Osteoblast (primary cell): Measurements from ENCODE around the gene MAP3K14. TPM values are rescaled to one million over a fixed set of nuclear protein-coding genes. Genes with fewer than 3 reads are reported as not detected.

Source experiments
- DNase-seq: peaks from one replicate; pipeline ENCODE4 v3.0.0; 2011; ENCODE audit warnings: low spot score, mixed read lengths; ENCODE audit not compliant: insufficient read length; ENCODE audit errors: missing footprints
- H2AFZ ChIP-seq: 2 replicates; pipeline ENCODE4 v1.6.0; 2011; ENCODE audit warnings: mild to moderate bottlenecking, low read length
- H3K27ac ChIP-seq: 2 replicates; pipeline ENCODE4 v1.5.1; 2011; ENCODE audit warnings: mild to moderate bottlenecking, low read depth, low read length, moderate library complexity
- H3K27me3 ChIP-seq: 2 replicates; pipeline ENCODE4 v1.6.0; 2012; ENCODE audit warnings: mild to moderate bottlenecking, control low read depth, inconsistent platforms, low read length, moderate library complexity; ENCODE audit not compliant: insufficient read depth
- H3K36me3 ChIP-seq: 2 replicates; pipeline ENCODE4 v1.5.1; 2011; ENCODE audit warnings: mild to moderate bottlenecking, low read length, control low read depth, moderate library complexity; ENCODE audit not compliant: insufficient read depth
- H3K4me1 ChIP-seq: 2 replicates; pipeline ENCODE4 v1.5.1; 2011; ENCODE audit warnings: mild to moderate bottlenecking, low read length, control low read depth, moderate library complexity; ENCODE audit not compliant: insufficient read depth
- H3K4me2 ChIP-seq: 2 replicates; pipeline ENCODE4 v1.6.0; 2011; ENCODE audit warnings: mild to moderate bottlenecking, low read length; ENCODE audit not compliant: insufficient read depth
- H3K4me3 ChIP-seq: fragments of 200-600 bp; sonication (generic); 3 replicates; pipeline ENCODE4 v1.5.1; 2012; ENCODE audit warnings: mild to moderate bottlenecking, low read length, inconsistent platforms; ENCODE audit not compliant: insufficient read depth
- H3K79me2 ChIP-seq: 2 replicates; pipeline ENCODE4 v1.6.0; 2012; ENCODE audit warnings: mild to moderate bottlenecking, low read length, control low read depth, inconsistent platforms; ENCODE audit not compliant: insufficient read depth
- H3K9me3 ChIP-seq: 2 replicates; pipeline ENCODE4 v1.5.1; 2011; ENCODE audit warnings: low read depth, low read length, control low read depth
- H4K20me1 ChIP-seq: 2 replicates; pipeline ENCODE4 v1.6.0; 2012; ENCODE audit warnings: mild to moderate bottlenecking, low read length, control low read depth; ENCODE audit not compliant: insufficient read depth
- total RNA-seq: library from RNA; depleted of rRNA; stranded (reverse); fragments of >200 nt; gene quantifications from 2 replicates; pipeline ENCODE4 v1.2.3, GENCODE V29; 2012
- TF ChIP-seq, protein P1 (sequence below): IDR thresholded peaks from 2 replicates; pipeline ENCODE4 v1.5.1; 2011; ENCODE audit warnings: mild to moderate bottlenecking, low read depth, low read length, moderate library complexity; ENCODE audit errors: extremely low read depth

Gene MAP3K14
- total RNA-seq, 1 donor, result 3.6 TPM

DNA sequence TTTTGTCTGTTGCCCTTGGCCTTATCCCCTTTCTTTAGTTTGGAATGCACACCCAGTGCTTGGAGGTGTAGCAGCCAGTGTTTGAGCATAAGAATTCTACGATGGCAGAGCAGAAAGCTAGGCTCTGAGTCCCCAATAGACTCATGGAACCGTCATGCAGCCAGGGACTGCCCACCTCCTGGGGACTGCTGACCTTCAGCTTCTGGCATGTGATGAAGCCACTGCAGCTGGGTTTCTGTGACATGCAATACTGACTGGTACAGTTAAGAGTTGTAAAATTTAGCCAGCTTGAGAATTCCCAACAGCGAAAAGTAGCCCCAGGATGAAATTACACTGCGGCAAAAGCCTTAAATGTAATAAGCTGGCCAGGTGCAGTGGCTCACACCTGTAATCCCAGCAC, 9.0 kb upstream of the MAP3K14 start:
- H4K20me1 ChIP-seq, result no peaks in the 10 kb centered on the region
- DNase-seq, result no peak
- peaks cover 23% of the 10 kb centered on the region for H3K4me1 ChIP-seq
- H3K9me3 ChIP-seq, result no peaks in the 10 kb centered on the region
- H3K4me3 ChIP-seq, result no peak overlapping the region
- H2AFZ ChIP-seq, result no peak overlapping the region
- TF ChIP-seq, protein P1, sequence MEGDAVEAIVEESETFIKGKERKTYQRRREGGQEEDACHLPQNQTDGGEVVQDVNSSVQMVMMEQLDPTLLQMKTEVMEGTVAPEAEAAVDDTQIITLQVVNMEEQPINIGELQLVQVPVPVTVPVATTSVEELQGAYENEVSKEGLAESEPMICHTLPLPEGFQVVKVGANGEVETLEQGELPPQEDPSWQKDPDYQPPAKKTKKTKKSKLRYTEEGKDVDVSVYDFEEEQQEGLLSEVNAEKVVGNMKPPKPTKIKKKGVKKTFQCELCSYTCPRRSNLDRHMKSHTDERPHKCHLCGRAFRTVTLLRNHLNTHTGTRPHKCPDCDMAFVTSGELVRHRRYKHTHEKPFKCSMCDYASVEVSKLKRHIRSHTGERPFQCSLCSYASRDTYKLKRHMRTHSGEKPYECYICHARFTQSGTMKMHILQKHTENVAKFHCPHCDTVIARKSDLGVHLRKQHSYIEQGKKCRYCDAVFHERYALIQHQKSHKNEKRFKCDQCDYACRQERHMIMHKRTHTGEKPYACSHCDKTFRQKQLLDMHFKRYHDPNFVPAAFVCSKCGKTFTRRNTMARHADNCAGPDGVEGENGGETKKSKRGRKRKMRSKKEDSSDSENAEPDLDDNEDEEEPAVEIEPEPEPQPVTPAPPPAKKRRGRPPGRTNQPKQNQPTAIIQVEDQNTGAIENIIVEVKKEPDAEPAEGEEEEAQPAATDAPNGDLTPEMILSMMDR, result no peak
- no peak overlapping the region for H3K4me2 ChIP-seq
- no peaks in the 10 kb centered on the region for H3K79me2 ChIP-seq
- no peaks in the 10 kb centered on the region for H3K27me3 ChIP-seq
- H3K36me3 ChIP-seq, result no peaks in the 10 kb centered on the region
- H3K27ac ChIP-seq, result no peak overlapping the region

DNA sequence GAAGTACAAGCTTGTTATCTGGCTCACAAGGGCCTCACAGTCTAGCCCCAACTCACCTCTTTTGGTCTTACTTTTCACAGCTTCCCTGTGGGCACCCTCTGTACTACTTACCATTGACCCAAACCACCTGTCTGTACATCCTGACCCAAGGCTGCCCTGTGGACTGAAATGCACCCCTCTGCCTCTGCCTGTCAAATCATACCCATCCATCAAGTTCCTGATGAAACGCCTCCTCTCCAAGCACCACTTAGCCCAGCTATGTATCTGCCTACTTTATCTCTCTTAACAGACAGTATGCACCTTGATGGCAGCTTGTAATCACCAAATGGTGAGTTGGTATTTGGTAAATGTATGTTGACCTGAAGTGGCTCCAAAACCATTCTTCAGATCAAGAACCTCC, 7.5 kb upstream of the MAP3K14 start:
- no peaks in the 10 kb centered on the region for H3K27me3 ChIP-seq
- no peaks in the 10 kb centered on the region for H3K79me2 ChIP-seq
- no peaks in the 10 kb centered on the region for H3K36me3 ChIP-seq
- DNase-seq, result no peak
- no peak overlapping the region for H2AFZ ChIP-seq
- peaks cover 33% of the 10 kb centered on the region for H3K4me1 ChIP-seq
- H3K9me3 ChIP-seq, result no peaks in the 10 kb centered on the region
- H3K4me3 ChIP-seq, result no peak overlapping the region
- TF ChIP-seq, protein P1, result no peak
- H3K4me2 ChIP-seq, result no peak overlapping the region
- no peak overlapping the region for H3K27ac ChIP-seq
- H4K20me1 ChIP-seq, result peaks cover 3% of the 10 kb centered on the region

DNA sequence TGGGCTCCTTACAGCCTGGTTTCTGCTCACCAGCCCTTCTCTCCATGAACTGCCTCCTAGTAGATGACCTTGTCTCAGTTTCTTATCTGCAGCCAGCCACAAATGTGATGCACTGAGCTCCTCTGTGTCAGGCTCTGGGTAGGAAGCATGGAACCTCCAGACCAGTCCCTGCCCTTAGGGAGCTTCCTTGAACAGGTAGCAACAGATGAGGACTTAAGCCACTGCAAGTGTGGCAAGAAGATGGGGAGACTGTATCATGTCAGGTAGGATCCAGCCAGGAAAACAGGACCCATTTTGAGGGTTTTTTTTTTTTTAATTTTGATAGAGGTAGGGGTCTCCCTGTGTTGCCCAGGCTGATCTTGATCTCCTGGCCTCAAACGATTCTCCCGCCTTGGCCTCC, 5.3 kb upstream of the MAP3K14 start:
- H4K20me1 ChIP-seq, result peaks cover 3% of the 10 kb centered on the region
- TF ChIP-seq, protein P1, result no peak
- peaks cover 53% of the 10 kb centered on the region for H3K4me1 ChIP-seq
- no peak for DNase-seq
- H3K9me3 ChIP-seq, result no peaks in the 10 kb centered on the region
- no peak overlapping the region for H3K4me3 ChIP-seq
- H3K4me2 ChIP-seq, result no peak overlapping the region
- no peaks in the 10 kb centered on the region for H3K79me2 ChIP-seq
- no peak overlapping the region for H3K27ac ChIP-seq
- H3K36me3 ChIP-seq, result no peaks in the 10 kb centered on the region
- no peaks in the 10 kb centered on the region for H3K27me3 ChIP-seq
- H2AFZ ChIP-seq, result no peak overlapping the region

DNA sequence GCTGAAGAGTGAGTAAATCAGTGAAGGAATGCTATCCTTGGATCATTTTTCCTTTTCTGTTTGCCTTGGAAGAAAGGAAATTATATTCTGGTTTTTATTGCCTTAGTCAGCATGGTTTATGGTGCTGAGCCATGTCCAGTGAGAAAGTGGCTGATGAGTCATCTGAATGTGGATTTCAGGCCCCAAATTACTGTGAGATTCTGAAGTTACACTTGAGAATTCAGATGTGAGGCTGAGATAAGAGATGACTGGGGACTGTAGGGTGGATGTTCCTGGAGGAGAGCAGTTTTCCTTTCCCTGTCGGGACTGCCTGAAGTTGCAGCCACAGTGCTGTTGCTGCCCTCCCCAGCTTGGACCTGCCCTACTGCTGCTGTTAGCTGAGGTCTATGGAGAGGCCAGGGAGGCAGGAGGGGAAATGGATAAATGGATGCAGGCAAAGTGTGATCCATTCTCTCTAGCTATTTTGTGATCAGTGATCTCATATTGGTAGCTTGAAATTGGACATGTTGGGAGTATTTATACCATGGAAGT, 4.2 kb upstream of the MAP3K14 start:
- peaks cover 5% of the 10 kb centered on the region for H3K79me2 ChIP-seq
- H3K27ac ChIP-seq, result peak overlapping the region; percentile 93
- H4K20me1 ChIP-seq, result peaks cover 6% of the 10 kb centered on the region
- peak overlapping the region; percentile 65 for H3K4me2 ChIP-seq
- H3K9me3 ChIP-seq, result no peaks in the 10 kb centered on the region
- no peaks in the 10 kb centered on the region for H3K27me3 ChIP-seq
- DNase-seq, result peak; percentile 94
- no peaks in the 10 kb centered on the region for H3K36me3 ChIP-seq
- H3K4me3 ChIP-seq, result peak overlapping the region; percentile 12
- peaks cover 54% of the 10 kb centered on the region for H3K4me1 ChIP-seq
- TF ChIP-seq, protein P1, result no peak
- no peak overlapping the region for H2AFZ ChIP-seq
